Endodermal cell (in vitro differentiated cells): ENCODE results near the gene C3orf18. TPM values are rescaled to one million over a fixed set of nuclear protein-coding genes. Genes with fewer than 3 reads are reported as not detected.

Experiments used
- DNase-seq: peaks from one replicate; pipeline ENCODE4 v3.0.0-alpha.2; 2017
- H3K27ac ChIP-seq: 2 replicates; pipeline ENCODE4 v1.5.1; 2013; ENCODE audit warnings: mild to moderate bottlenecking, low read depth, low read length, moderate library complexity
- H3K27me3 ChIP-seq: 2 replicates; pipeline ENCODE4 v1.6.1; 2013; ENCODE audit warnings: mild to moderate bottlenecking, low read length, moderate library complexity; ENCODE audit not compliant: insufficient read depth, control insufficient read depth, poor library complexity, severe bottlenecking
- H3K36me3 ChIP-seq: 2 replicates; pipeline ENCODE4 v1.7.0; 2013; ENCODE audit warnings: mild to moderate bottlenecking, low read length, moderate library complexity; ENCODE audit not compliant: control insufficient read depth, insufficient read depth
- H3K4me1 ChIP-seq: one replicate; pipeline ENCODE4 v1.7.0; 2013; ENCODE audit warnings: low read length; ENCODE audit not compliant: control insufficient read depth, insufficient read depth
- H3K4me3 ChIP-seq: 2 replicates; pipeline ENCODE4 v1.5.1; 2013; ENCODE audit warnings: mild to moderate bottlenecking, low read length, moderate library complexity
- H3K9ac ChIP-seq: 2 replicates; pipeline ENCODE4 v1.6.1; 2013; ENCODE audit warnings: mild to moderate bottlenecking, low read length, moderate library complexity; ENCODE audit not compliant: poor library complexity, severe bottlenecking; ENCODE audit errors: extremely low read depth
- H3K9me3 ChIP-seq: 2 replicates; pipeline ENCODE4 v1.6.1; 2013; ENCODE audit warnings: mild to moderate bottlenecking, low read length, moderate library complexity; ENCODE audit not compliant: control insufficient read depth
- H3K27ac Mint-ChIP-seq: 2 replicates; pipeline ENCODE4 v1.8.0; 2020; ENCODE audit warnings: mixed read lengths
- H3K27me3 Mint-ChIP-seq: 2 replicates; pipeline ENCODE4 v1.8.0; 2021; ENCODE audit warnings: mild to moderate bottlenecking, mixed read lengths; ENCODE audit not compliant: insufficient read depth
- H3K36me3 Mint-ChIP-seq: 2 replicates; pipeline ENCODE4 v1.8.0; 2020; ENCODE audit warnings: low read depth, mixed read lengths
- H3K4me1 Mint-ChIP-seq: 2 replicates; pipeline ENCODE4 v1.8.0; 2020; ENCODE audit warnings: mixed read lengths
- H3K4me3 Mint-ChIP-seq: 2 replicates; pipeline ENCODE4 v1.8.0; 2020; ENCODE audit warnings: mild to moderate bottlenecking, moderate library complexity, mixed read lengths
- H3K9me3 Mint-ChIP-seq: 2 replicates; pipeline ENCODE4 v1.8.0; 2020; ENCODE audit warnings: mild to moderate bottlenecking, mixed read lengths
- WGBS, 2 experiments: methylation state at CpG; one replicate each; pipeline versions ENCODE4 v1.1.5 to v1.1.7; 2013; ENCODE audit warnings: missing lambda C conversion rate in 2 of 2, mixed read lengths in 1 of 2; ENCODE audit not compliant: insufficient coverage in 1 of 2, insufficient read length in 1 of 2; 5-methylcytosine and 5-hydroxymethylcytosine counted together
- total RNA-seq, 2 donors: library from RNA; stranded (reverse); fragmentation: NEBNext Ultra II Directional in 1 of 2; extraction: Animal tissue kit (Norgen Biotek cat#: 25700) in 1 of 2; gene quantifications; 2 replicates in 1 of 2; 3 replicates in 1 of 2; pipeline ENCODE4 v1.2.1, GENCODE V29; 2021
- TF ChIP-seq, protein P1 (sequence below): fragments of 200-600 bp; sonication (generic); conservative IDR thresholded peaks from 2 replicates; pipeline ENCODE4 v1.5.0; 2021; ENCODE audit warnings: antibody characterized with exemption, mild to moderate bottlenecking

Gene C3orf18
- total RNA-seq, 2 donors from 2014 or later: 14.4 to 16.9 TPM

DNA sequence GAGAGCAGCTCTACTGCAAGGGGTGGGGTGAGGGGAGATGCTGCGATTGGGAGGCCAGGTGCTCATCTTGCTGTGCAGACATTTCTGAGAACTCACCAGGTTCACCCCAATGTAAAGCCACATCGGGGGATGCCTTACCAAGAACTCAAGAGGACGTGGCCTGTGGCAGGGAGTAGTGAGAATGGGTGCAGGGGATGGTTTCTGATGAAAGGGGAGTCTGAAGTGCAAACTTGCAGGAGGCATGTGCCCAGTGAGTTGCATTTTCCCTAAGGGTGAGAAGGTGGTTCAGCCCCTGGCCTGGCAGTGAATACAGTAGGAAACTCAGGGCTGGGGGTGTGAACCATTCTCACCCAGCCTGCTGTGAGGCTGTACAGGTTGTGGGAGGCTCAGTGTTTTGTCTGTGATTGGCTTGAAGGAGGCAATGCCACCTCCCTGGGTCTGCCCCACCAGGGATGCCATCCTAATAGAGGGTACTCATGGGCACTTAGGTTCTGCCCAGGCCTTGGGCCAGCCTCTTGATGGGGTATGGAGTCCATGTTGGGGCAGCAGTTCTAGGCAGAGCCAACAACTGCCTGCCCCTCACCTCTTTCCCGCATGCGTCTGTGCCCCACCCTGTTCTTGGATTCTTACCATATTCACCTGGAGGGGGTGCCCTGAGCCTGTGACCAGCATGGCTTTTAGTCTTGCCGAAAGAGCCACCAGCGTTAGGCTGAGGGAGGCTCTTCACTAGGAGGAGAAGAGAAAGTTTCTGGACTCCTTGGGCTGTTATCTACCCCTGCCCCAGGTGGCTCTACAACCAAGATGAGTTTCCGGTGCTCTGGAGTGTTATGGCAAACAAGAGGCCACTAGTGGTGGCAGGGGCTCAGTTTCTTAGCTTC lies 6.3 kb upstream of the C3orf18 start:
- H3K9me3 ChIP-seq: no peaks in the 10 kb centered on the region
- DNase-seq: no peak
- Mint-ChIP-seq H3K36me3 (peaks cover 4% of the 10 kb centered on the region), H3K9me3 (no peaks in the 10 kb centered on the region), H3K4me1 (peaks cover 2% of the 10 kb centered on the region), H3K27ac (no peak overlapping the region), H3K27me3 (no peaks in the 10 kb centered on the region), H3K4me3 (no peak overlapping the region)
- 89 to 92% methylated on average over 4 to 8 of the region's 8 CpGs for WGBS, 2 experiments
- H3K27me3 ChIP-seq: no peaks in the 10 kb centered on the region
- H3K9ac ChIP-seq: no peak overlapping the region
- H3K27ac ChIP-seq: no peak overlapping the region
- H3K36me3 ChIP-seq: peaks cover 12% of the 10 kb centered on the region
- H3K4me1 ChIP-seq: no peaks in the 10 kb centered on the region
- TF ChIP-seq, protein P1, sequence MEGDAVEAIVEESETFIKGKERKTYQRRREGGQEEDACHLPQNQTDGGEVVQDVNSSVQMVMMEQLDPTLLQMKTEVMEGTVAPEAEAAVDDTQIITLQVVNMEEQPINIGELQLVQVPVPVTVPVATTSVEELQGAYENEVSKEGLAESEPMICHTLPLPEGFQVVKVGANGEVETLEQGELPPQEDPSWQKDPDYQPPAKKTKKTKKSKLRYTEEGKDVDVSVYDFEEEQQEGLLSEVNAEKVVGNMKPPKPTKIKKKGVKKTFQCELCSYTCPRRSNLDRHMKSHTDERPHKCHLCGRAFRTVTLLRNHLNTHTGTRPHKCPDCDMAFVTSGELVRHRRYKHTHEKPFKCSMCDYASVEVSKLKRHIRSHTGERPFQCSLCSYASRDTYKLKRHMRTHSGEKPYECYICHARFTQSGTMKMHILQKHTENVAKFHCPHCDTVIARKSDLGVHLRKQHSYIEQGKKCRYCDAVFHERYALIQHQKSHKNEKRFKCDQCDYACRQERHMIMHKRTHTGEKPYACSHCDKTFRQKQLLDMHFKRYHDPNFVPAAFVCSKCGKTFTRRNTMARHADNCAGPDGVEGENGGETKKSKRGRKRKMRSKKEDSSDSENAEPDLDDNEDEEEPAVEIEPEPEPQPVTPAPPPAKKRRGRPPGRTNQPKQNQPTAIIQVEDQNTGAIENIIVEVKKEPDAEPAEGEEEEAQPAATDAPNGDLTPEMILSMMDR: no peak
- H3K4me3 ChIP-seq: no peak overlapping the region

DNA sequence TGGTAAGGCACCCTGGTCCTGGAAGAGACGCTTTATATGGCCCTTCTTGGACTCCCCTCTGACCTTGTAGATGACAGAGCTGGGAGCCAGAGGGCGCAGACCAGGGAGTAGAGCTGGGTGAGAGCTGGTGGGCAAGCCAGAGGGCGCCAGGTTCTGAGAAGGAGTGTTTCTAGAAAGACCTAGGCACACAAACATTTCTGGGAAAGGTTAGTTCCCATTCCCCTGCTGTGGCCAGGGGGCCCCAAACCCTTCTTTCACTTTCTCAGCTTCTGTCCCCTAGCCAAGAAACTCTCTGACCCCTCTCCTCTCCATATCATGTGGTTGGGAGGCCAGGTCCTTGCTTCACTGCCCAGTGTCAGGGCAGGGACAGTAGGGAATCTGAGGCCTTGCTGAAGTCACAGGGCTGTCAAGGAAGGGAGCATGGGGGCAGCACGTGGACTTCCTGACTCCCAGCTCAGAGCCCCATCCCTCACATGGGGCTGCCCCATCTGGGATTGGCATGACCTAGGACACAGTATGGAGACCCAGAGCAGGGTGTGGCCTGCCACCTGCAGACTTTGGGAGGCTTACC lies 5.3 kb upstream of the C3orf18 start:
- WGBS, 2 experiments: 87 to 100% methylated on average over 2 to 4 of the region's 4 CpGs
- Histone ChIP-seq H3K4me1 (no peaks in the 10 kb centered on the region), H3K9me3 (no peaks in the 10 kb centered on the region), H3K4me3 (no peak overlapping the region), H3K27ac (no peak overlapping the region), H3K9ac (no peak overlapping the region), H3K27me3 (no peaks in the 10 kb centered on the region), H3K36me3 (peaks cover 12% of the 10 kb centered on the region)
- Mint-ChIP-seq H3K9me3 (no peaks in the 10 kb centered on the region), H3K4me1 (peaks cover 2% of the 10 kb centered on the region), H3K27ac (no peak overlapping the region), H3K27me3 (no peaks in the 10 kb centered on the region), H3K36me3 (peaks cover 4% of the 10 kb centered on the region), H3K4me3 (no peak overlapping the region)
- TF ChIP-seq, protein P1: no peak
- no peak for DNase-seq

DNA sequence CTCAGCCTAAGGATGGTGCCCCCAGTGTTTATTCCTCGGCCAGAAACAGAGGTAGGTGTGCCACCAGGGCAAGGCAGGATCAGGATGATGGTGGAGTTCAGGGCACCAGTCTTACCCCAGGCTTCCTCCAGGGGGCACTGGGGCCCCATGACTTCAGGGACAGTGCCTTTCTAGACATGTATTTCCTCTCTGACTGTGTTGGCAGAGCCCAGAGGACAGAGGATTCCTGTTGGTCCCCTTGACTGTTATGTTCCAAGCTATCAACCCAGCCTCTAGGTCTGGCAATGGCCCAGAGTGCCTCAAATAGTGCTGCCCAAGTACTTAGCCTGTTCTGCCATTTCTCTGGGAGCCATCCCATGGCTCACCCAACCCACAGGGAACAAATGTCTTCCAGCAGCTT lies 4.6 kb upstream of the C3orf18 start:
- Mint-ChIP-seq H3K27ac (peak overlapping the region; percentile 27), H3K9me3 (no peaks in the 10 kb centered on the region), H3K36me3 (peaks cover 2% of the 10 kb centered on the region), H3K27me3 (peaks cover under 1% of the 10 kb centered on the region), H3K4me3 (no peak overlapping the region), H3K4me1 (peaks cover 4% of the 10 kb centered on the region)
- no peak overlapping the region for H3K4me3 ChIP-seq
- H3K27me3 ChIP-seq: no peaks in the 10 kb centered on the region
- 60 to 65% methylated on average over 1 of the region's 1 CpG for WGBS, 2 experiments
- H3K9ac ChIP-seq: no peak overlapping the region
- H3K4me1 ChIP-seq: no peaks in the 10 kb centered on the region
- no peak overlapping the region for H3K27ac ChIP-seq
- TF ChIP-seq, protein P1: peak; percentile 86
- DNase-seq: peak; percentile 91
- peaks cover 7% of the 10 kb centered on the region for H3K36me3 ChIP-seq
- H3K9me3 ChIP-seq: no peaks in the 10 kb centered on the region
